Cardiac fibroblast (primary cell): Measurements from ENCODE around the gene KANSL1.

Experiments used
- DNase-seq, 2 donors: peaks; one replicate each; pipeline versions ENCODE4 v3.0.0 to v3.0.0-alpha.2; 2010; ENCODE audit warnings: low read depth in 2 of 2
- H3K4me3 ChIP-seq, 2 donors: replicated peaks in 1 of 2; 1 replicate in 1 of 2; 2 replicates in 1 of 2; pipeline ENCODE4 v1.5.1; 2011; ENCODE audit warnings: low read depth in 2 of 2, low read length in 2 of 2, mild to moderate bottlenecking in 2 of 2, moderate library complexity in 1 of 2
- CTCF ChIP-seq: IDR thresholded peaks from one replicate; pipeline ENCODE4 v1.5.1; 2011; ENCODE audit warnings: low read depth, mild to moderate bottlenecking, low read length, inconsistent platforms

KANSL1 gene

GRCh38 chr17:45992175-45992574 lies 201.1 kb downstream of the KANSL1 start:
- H3K4me3 ChIP-seq, result no peak overlapping the region
- DNase-seq, result no peak
- TF ChIP-seq CTCF, result no peak

DNA sequence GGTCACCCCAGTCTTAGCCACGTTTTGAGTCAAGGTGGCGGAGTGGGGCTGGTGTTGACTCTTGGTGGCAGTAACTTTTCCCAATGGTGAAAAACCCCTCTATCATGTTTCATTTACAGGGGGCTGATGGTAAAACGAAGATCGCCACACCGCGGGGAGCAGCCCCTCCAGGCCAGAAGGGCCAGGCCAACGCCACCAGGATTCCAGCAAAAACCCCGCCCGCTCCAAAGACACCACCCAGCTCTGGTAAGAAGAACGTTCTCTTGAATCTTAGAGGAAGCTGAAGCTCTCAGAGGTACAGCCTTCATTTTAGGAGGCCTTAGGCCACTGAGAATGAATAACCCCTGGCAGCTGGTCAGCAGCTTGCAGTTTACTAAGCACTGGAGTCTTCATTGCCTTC lies 201.9 kb downstream of the KANSL1 start:
- H3K4me3 ChIP-seq, result no peak overlapping the region
- TF ChIP-seq CTCF, result no peak
- DNase-seq, result no peak

DNA sequence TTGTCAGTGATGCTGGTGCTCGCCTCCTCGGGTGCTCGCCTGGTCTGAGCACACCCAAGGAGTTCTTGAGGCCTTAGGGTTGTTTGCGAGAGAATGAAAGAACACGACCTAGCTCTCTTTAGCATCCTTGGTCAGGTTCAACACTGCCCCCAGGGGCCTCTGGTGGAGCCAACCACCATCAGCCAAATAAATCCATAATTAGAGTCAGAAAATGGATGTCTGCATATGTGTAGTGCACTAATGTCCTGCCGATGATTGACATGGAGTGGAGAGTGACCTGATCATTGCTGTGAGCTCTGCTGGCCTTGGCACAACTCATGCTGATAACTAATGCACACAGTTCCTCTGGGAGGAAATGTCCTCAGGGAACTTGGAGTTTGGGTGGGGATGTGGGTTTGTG lies 202.3 kb downstream of the KANSL1 start:
- no peak for DNase-seq
- TF ChIP-seq CTCF, result no peak
- H3K4me3 ChIP-seq, result no peak overlapping the region

GRCh38 chr17:45989759-45990158 lies 203.5 kb downstream of the KANSL1 start:
- H3K4me3 ChIP-seq, result no peak overlapping the region
- no peak for TF ChIP-seq CTCF
- DNase-seq, result no peak

- no peak for TF ChIP-seq CTCF
- no peak overlapping the region for H3K4me3 ChIP-seq
- no peak for DNase-seq
Observed at GRCh38 chr17:45987706-45988105, 205.5 kb downstream of the KANSL1 start.

DNA sequence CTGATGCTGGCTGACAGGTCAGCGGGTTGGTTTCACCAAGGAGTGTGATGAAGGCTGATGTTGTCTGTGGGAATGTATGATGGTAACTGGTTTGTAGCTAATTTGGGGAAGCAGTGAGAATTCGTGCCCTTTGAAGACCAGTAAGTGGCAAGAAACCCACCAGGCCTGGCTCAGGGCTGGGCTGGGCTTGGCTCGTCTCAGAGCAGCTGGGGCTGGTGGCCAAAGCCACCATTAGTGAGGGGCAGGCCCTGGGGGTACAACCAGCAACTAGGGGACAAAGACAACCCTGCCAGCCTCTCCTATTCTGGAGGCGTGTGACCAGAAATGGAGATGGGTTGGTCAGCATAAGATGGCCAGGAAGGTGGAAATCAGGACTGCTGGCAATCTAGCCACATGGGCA lies 207.2 kb downstream of the KANSL1 start:
- no peak overlapping the region for H3K4me3 ChIP-seq
- no peak for TF ChIP-seq CTCF
- DNase-seq, result no peak

DNA sequence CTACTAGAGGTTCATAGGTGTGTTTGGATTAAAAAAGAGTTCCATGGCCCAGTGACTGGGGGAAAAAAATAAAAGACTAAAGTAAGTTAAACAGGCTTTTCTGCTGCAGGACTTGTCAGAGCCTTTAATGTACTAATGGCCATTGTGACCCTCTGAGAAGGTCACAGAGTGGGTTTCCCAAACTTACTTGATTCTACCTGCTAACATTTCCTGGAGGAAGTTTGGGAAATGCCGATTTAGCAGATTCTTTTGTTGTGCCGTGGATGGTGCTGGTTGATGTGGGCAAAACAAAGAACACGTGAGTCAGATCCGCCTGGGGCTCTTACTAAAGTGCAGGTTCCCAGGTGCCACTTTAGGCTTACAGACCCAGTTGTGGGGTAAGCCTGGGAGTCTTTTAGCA lies 207.8 kb downstream of the KANSL1 start:
- TF ChIP-seq CTCF, result no peak
- no peak overlapping the region for H3K4me3 ChIP-seq
- no peak for DNase-seq
